Measurements from ENCODE around the gene POLDIP2.

POLDIP2 gene

GRCh38 chr17:28368306-28368831 is 11.0 kb upstream of the POLDIP2 start:
- TF ChIP-seq CTCF (IDR thresholded peaks at IDR 0.05): no peak

- TF ChIP-seq CTCF (IDR thresholded peaks at IDR 0.05): no peak
Measured at GRCh38 chr17:28367641-28368305, 10.4 kb upstream of the POLDIP2 start.

- TF ChIP-seq CTCF (IDR thresholded peaks at IDR 0.05): no peak
Measured at GRCh38 chr17:28366605-28367004, 9.3 kb upstream of the POLDIP2 start.

- TF ChIP-seq CTCF (IDR thresholded peaks at IDR 0.05): no peak
Measured at GRCh38 chr17:28365487-28365886, 8.2 kb upstream of the POLDIP2 start.

- TF ChIP-seq CTCF (IDR thresholded peaks at IDR 0.05): no peak
Measured at GRCh38 chr17:28364665-28365363, 7.5 kb upstream of the POLDIP2 start, which contains the start of gene SEBOX. Gene SEBOX, minus strand, starts transcription at chr17:28365199. Its CDS starts 48 bp downstream, at chr17:28365151.

- no peak for TF ChIP-seq CTCF (IDR thresholded peaks at IDR 0.05)
Measured at GRCh38 chr17:28363776-28364650, 6.7 kb upstream of the POLDIP2 start.

GRCh38 chr17:28363186-28363585 is 5.9 kb upstream of the POLDIP2 start:
- no peak for TF ChIP-seq CTCF (IDR thresholded peaks at IDR 0.05)

All from LNCAP (cell line).